Liver (tissue), 9 donors: Measurements from ENCODE around the gene CXorf38. TPM values are rescaled to one million over a fixed set of nuclear protein-coding genes. Genes with fewer than 3 reads are reported as not detected.

Experiments
- DNase-seq: peaks from one replicate; pipeline ENCODE4 v3.0.0-alpha.2; 2017; ENCODE audit warnings: low spot score
- H3K27ac ChIP-seq, 2 donors: one replicate each; pipeline ENCODE4 v1.7.0; 2013; ENCODE audit warnings: inconsistent platforms in 2 of 2, low read length in 2 of 2, control low read depth in 1 of 2, low read depth in 1 of 2, mild to moderate bottlenecking in 1 of 2
- H3K27me3 ChIP-seq, 4 donors: one replicate each; pipeline versions ENCODE4 v1.6.1 to v1.7.0; 2013; ENCODE audit warnings: low read length in 3 of 4, inconsistent platforms in 1 of 4, mild to moderate bottlenecking in 1 of 4, moderate library complexity in 1 of 4; ENCODE audit not compliant: control insufficient read depth in 4 of 4, insufficient read depth in 4 of 4
- H3K36me3 ChIP-seq, 4 donors: one replicate each; pipeline versions ENCODE4 v1.6.1 to v1.7.0; 2013; ENCODE audit warnings: low read length in 3 of 4, mild to moderate bottlenecking in 3 of 4, low read depth in 1 of 4, moderate library complexity in 1 of 4; ENCODE audit not compliant: control insufficient read depth in 4 of 4, insufficient read depth in 3 of 4
- H3K4me1 ChIP-seq, 4 donors: one replicate each; pipeline versions ENCODE4 v1.6.1 to v1.7.0; 2013; ENCODE audit warnings: low read length in 3 of 4, mild to moderate bottlenecking in 3 of 4, moderate library complexity in 1 of 4; ENCODE audit not compliant: control insufficient read depth in 4 of 4, insufficient read depth in 4 of 4
- H3K4me3 ChIP-seq, 3 donors: one replicate each; pipeline versions ENCODE4 v1.6.1 to v1.7.0; 2013; ENCODE audit warnings: low read length in 3 of 3, control low read depth in 1 of 3, low read depth in 1 of 3, mild to moderate bottlenecking in 1 of 3
- H3K9ac ChIP-seq, 2 donors: one replicate each; pipeline ENCODE4 v1.7.0; 2013; ENCODE audit warnings: low read length in 2 of 2, mild to moderate bottlenecking in 2 of 2, moderate library complexity in 2 of 2, control low read depth in 1 of 2, low read depth in 1 of 2
- H3K9me3 ChIP-seq, 4 donors: one replicate each; pipeline versions ENCODE4 v1.6.1 to v1.7.0; 2013; ENCODE audit warnings: low read length in 3 of 4; ENCODE audit not compliant: control insufficient read depth in 4 of 4
- CTCF ChIP-seq: fragments of 150-350 bp; IDR thresholded peaks from 2 replicates; pipeline ENCODE4 v1.5.1; 2017; ENCODE audit warnings: improper control_type of control experiment, low read depth, low read length; ENCODE audit not compliant: missing input control
- EGR1 ChIP-seq, 2 donors: IDR thresholded peaks; 2 replicates each; pipeline ENCODE4 v1.6.1; 2016 to 2018; ENCODE audit warnings: antibody characterized with exemption in 2 of 2, low read depth in 2 of 2
- FOXA1 ChIP-seq: IDR thresholded peaks from 2 replicates; pipeline ENCODE4 v1.6.1; 2016; ENCODE audit warnings: antibody characterized with exemption
- FOXA2 ChIP-seq: IDR thresholded peaks from 2 replicates; pipeline ENCODE4 v1.6.1; 2016; ENCODE audit warnings: antibody characterized with exemption
- GABPA ChIP-seq, 2 donors: IDR thresholded peaks in 1 of 2; conservative IDR thresholded peaks in 1 of 2; 2 replicates each; pipeline ENCODE4 v1.6.1; 2016; ENCODE audit warnings: antibody characterized with exemption in 2 of 2, mild to moderate bottlenecking in 1 of 2, moderate library complexity in 1 of 2
- HNF4A ChIP-seq, 2 donors: conservative IDR thresholded peaks; 2 replicates each; pipeline ENCODE4 v1.6.1; 2016; ENCODE audit warnings: antibody characterized with exemption in 2 of 2, mild to moderate bottlenecking in 2 of 2
- HNF4G ChIP-seq: IDR thresholded peaks from 2 replicates; pipeline ENCODE4 v1.6.1; 2016; ENCODE audit warnings: antibody characterized with exemption
- JUND ChIP-seq, 2 donors: IDR thresholded peaks; 2 replicates each; pipeline ENCODE4 v1.6.1; 2016; ENCODE audit warnings: antibody characterized with exemption in 2 of 2
- NR2F2 ChIP-seq: IDR thresholded peaks from 2 replicates; pipeline ENCODE4 v1.6.1; 2016; ENCODE audit warnings: antibody characterized with exemption
- RAD21 ChIP-seq, 2 donors: IDR thresholded peaks; 2 replicates each; pipeline ENCODE4 v1.6.1; 2016; ENCODE audit warnings: antibody characterized with exemption in 2 of 2, mild to moderate bottlenecking in 2 of 2
- RXRA ChIP-seq, 2 donors: IDR thresholded peaks; 2 replicates each; pipeline ENCODE4 v1.6.1; 2017 to 2018; ENCODE audit warnings: antibody characterized with exemption in 2 of 2, mild to moderate bottlenecking in 1 of 2
- SP1 ChIP-seq: IDR thresholded peaks from 2 replicates; pipeline ENCODE4 v1.6.1; 2018; ENCODE audit warnings: antibody characterized with exemption, mild to moderate bottlenecking
- TAF1 ChIP-seq: conservative IDR thresholded peaks from 2 replicates; pipeline ENCODE4 v1.6.1; 2016; ENCODE audit warnings: antibody characterized with exemption, mild to moderate bottlenecking
- YY1 ChIP-seq: IDR thresholded peaks from 2 replicates; pipeline ENCODE4 v1.6.1; 2016; ENCODE audit warnings: antibody characterized with exemption, mild to moderate bottlenecking
- ZBTB33 ChIP-seq: IDR thresholded peaks from 2 replicates; pipeline ENCODE4 v1.6.1; 2016; ENCODE audit warnings: antibody characterized with exemption
- WGBS: extraction: QIAGEN DNeasy Blood & Tissue Kit; methylation state at CpG from one replicate; pipeline ENCODE4 v1.1.7; 2013; 5-methylcytosine and 5-hydroxymethylcytosine counted together
- polyA plus RNA-seq, 2 donors: library from polyadenylated mRNA; stranded (reverse) in 1 of 2; unstranded in 1 of 2; fragments of 200-250 nt in 1 of 2; fragments of >200 nt in 1 of 2; fragmentation: Nextera tagmentation in 1 of 2; extraction: Ambion mirVana in 1 of 2; gene quantifications; one replicate each; pipeline versions ENCODE4 v1.2.1 to v1.2.3, GENCODE V29; 2013 to 2015
- total RNA-seq, 2 donors: library from RNA; depleted of rRNA; stranded (reverse); fragments of >200 nt; gene quantifications; one replicate each; pipeline ENCODE4 v1.2.3, GENCODE V29; 2014
- TF ChIP-seq, protein P1 (sequence below): IDR thresholded peaks from 2 replicates; pipeline ENCODE4 v1.6.1; 2016; ENCODE audit warnings: antibody characterized with exemption
- TF ChIP-seq, protein P2 (sequence below): IDR thresholded peaks from 2 replicates; pipeline ENCODE4 v1.6.1; 2016; ENCODE audit warnings: antibody characterized with exemption
- TF ChIP-seq, protein P3 (sequence below): IDR thresholded peaks from 2 replicates; pipeline ENCODE4 v1.6.1; 2016; ENCODE audit warnings: antibody characterized with exemption, mild to moderate bottlenecking
- donor health status: healthy.
- donor health status: healthy.
- donor health status: healthy.
- donor health status: healthy.
- donor health status: healthy.

CXorf38 gene
- total and polyA plus RNA-seq, 4 donors, result 3.7 to 8.3 (median 5.7) TPM

- Histone ChIP-seq H3K27ac (peak overlapping the region in 1 of 2 donors; percentile 42), H3K27me3 (no peaks in the 10 kb centered on the region), H3K4me3 (no peak overlapping the region), H3K4me1 (peaks cover 0 to 8% (median 4%) of the 10 kb centered on the region in 4 donors), H3K9me3 (no peaks in the 10 kb centered on the region), H3K36me3 (peaks cover 2 to 27% (median 16%) of the 10 kb centered on the region in 4 donors), H3K9ac (no peak overlapping the region)
- TF ChIP-seq RXRA (IDR thresholded peaks at IDR 0.05), result peak in 1 of 2 donors; percentile 24
- TF ChIP-seq ZBTB33, result no peak
- no peak for TF ChIP-seq JUND (IDR thresholded peaks at IDR 0.05)
- peak; percentile 17 for TF ChIP-seq CTCF
- peak; percentile 11 for TF ChIP-seq HNF4G
- TF ChIP-seq SP1, result peak; percentile 20
- TF ChIP-seq TAF1, result no peak
- no peak for TF ChIP-seq FOXA2
- TF ChIP-seq, protein P1, sequence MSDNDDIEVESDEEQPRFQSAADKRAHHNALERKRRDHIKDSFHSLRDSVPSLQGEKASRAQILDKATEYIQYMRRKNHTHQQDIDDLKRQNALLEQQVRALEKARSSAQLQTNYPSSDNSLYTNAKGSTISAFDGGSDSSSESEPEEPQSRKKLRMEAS, result peak; percentile 40
- TF ChIP-seq RAD21 (IDR thresholded peaks at IDR 0.05), result peak; percentile 3 to 19
- TF ChIP-seq YY1, result no peak
- TF ChIP-seq, protein P2, sequence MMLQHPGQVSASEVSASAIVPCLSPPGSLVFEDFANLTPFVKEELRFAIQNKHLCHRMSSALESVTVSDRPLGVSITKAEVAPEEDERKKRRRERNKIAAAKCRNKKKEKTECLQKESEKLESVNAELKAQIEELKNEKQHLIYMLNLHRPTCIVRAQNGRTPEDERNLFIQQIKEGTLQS, result peak; percentile 65
- no peak for TF ChIP-seq GABPA (IDR thresholded peaks at IDR 0.05 in 1 of 2, conservative IDR thresholded peaks at IDR 0.05 in 1 of 2)
- TF ChIP-seq FOXA1, result no peak
- TF ChIP-seq EGR1 (IDR thresholded peaks at IDR 0.05; ENCODE audit: low read depth in 2 of 2), result no peak
- TF ChIP-seq NR2F2, result no peak
- peak; percentile 36 to 41 for TF ChIP-seq HNF4A (conservative IDR thresholded peaks at IDR 0.05)
- TF ChIP-seq, protein P3, sequence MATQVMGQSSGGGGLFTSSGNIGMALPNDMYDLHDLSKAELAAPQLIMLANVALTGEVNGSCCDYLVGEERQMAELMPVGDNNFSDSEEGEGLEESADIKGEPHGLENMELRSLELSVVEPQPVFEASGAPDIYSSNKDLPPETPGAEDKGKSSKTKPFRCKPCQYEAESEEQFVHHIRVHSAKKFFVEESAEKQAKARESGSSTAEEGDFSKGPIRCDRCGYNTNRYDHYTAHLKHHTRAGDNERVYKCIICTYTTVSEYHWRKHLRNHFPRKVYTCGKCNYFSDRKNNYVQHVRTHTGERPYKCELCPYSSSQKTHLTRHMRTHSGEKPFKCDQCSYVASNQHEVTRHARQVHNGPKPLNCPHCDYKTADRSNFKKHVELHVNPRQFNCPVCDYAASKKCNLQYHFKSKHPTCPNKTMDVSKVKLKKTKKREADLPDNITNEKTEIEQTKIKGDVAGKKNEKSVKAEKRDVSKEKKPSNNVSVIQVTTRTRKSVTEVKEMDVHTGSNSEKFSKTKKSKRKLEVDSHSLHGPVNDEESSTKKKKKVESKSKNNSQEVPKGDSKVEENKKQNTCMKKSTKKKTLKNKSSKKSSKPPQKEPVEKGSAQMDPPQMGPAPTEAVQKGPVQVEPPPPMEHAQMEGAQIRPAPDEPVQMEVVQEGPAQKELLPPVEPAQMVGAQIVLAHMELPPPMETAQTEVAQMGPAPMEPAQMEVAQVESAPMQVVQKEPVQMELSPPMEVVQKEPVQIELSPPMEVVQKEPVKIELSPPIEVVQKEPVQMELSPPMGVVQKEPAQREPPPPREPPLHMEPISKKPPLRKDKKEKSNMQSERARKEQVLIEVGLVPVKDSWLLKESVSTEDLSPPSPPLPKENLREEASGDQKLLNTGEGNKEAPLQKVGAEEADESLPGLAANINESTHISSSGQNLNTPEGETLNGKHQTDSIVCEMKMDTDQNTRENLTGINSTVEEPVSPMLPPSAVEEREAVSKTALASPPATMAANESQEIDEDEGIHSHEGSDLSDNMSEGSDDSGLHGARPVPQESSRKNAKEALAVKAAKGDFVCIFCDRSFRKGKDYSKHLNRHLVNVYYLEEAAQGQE, result no peak
- 38% methylated on average over 6 of the region's 6 CpGs for WGBS
- no peak for DNase-seq
These were observed 16.7 kb upstream of the CXorf38 start for GRCh38 chrX:40663880-40664630.
